ENCODE results near the gene CERS6.

Gene CERS6

GRCh38 chr2:168652997-168653921 lies 197.2 kb downstream of the CERS6 start (continued):
- TF ChIP-seq, protein P1, sequence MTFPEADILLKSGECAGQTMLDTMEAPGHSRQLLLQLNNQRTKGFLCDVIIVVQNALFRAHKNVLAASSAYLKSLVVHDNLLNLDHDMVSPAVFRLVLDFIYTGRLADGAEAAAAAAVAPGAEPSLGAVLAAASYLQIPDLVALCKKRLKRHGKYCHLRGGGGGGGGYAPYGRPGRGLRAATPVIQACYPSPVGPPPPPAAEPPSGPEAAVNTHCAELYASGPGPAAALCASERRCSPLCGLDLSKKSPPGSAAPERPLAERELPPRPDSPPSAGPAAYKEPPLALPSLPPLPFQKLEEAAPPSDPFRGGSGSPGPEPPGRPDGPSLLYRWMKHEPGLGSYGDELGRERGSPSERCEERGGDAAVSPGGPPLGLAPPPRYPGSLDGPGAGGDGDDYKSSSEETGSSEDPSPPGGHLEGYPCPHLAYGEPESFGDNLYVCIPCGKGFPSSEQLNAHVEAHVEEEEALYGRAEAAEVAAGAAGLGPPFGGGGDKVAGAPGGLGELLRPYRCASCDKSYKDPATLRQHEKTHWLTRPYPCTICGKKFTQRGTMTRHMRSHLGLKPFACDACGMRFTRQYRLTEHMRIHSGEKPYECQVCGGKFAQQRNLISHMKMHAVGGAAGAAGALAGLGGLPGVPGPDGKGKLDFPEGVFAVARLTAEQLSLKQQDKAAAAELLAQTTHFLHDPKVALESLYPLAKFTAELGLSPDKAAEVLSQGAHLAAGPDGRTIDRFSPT (tag by site-specific recombination; IDR thresholded peaks at IDR 0.05), result no peak
- TF ChIP-seq, protein P2, sequence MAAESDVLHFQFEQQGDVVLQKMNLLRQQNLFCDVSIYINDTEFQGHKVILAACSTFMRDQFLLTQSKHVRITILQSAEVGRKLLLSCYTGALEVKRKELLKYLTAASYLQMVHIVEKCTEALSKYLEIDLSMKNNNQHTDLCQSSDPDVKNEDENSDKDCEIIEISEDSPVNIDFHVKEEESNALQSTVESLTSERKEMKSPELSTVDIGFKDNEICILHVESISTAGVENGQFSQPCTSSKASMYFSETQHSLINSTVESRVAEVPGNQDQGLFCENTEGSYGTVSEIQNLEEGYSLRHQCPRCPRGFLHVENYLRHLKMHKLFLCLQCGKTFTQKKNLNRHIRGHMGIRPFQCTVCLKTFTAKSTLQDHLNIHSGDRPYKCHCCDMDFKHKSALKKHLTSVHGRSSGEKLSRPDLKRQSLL (tag by site-specific recombination; IDR thresholded peaks at IDR 0.05), result no peak
- no peak for TF ChIP-seq SP7 (tag by site-specific recombination; IDR thresholded peaks at IDR 0.05)

DNA sequence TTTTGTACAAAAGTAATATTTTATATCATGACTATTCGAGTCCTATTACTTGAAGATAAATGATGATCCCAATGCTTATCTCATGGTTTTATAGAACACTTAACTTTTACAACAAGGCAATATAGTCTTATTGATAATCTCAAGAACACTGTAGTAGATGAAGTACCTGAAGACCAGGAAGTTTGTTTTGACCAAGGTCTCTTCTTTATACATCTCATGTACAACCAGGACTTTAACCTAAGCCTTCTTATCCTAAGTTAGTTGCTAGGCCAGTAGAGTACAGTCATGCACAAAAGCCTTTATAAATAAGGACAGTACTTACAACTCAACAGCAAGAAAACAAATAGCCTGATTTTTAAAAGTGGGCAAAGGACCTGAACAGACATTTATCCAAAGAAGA lies 198.6 kb downstream of the CERS6 start:
- Histone ChIP-seq H3K4me1 (ENCODE audit: control insufficient read depth, insufficient read depth, low read length) (peaks cover 11% of the 10 kb centered on the region), H3K9me3 (ENCODE audit: control insufficient read depth, insufficient read depth, low read depth, low read length) (no peaks in the 10 kb centered on the region), H3K4me3 (ENCODE audit: low read depth, low read length) (no peak overlapping the region), H3K27ac (ENCODE audit: extremely low read depth, low read depth, low read length) (no peak overlapping the region), H3K36me3 (ENCODE audit: control insufficient read depth in 2 of 2, insufficient read depth in 1 of 2, low read length in 2 of 2) (no peaks in the 10 kb centered on the region)
- ChIA-PET CTCF (no interaction called here), POLR2A (no interaction called here)
- TF ChIP-seq ZNF548 (tag by site-specific recombination; IDR thresholded peaks at IDR 0.05) (no peak), ZNF239 (tag by site-specific recombination; IDR thresholded peaks at IDR 0.05) (no peak), EGR2 (tag by site-specific recombination; IDR thresholded peaks at IDR 0.05; ENCODE audit: low read depth) (no peak), ZNF830 (tag by site-specific recombination; IDR thresholded peaks at IDR 0.05; ENCODE audit: low read depth) (no peak), ZNF530 (tag by site-specific recombination; IDR thresholded peaks at IDR 0.05; ENCODE audit: low read depth) (no peak), GFI1B (tag by site-specific recombination; IDR thresholded peaks at IDR 0.05) (no peak), ZNF214 (tag by site-specific recombination; IDR thresholded peaks at IDR 0.05; ENCODE audit: borderline replicate concordance) (no peak), ZSCAN5A (tag by site-specific recombination; IDR thresholded peaks at IDR 0.05) (no peak), ZNF423 (tag by site-specific recombination; IDR thresholded peaks at IDR 0.05) (no peak), YY2 (tag by site-specific recombination; IDR thresholded peaks at IDR 0.05) (no peak), ZNF23 (tag by site-specific recombination; IDR thresholded peaks at IDR 0.05; ENCODE audit: borderline replicate concordance) (no peak), ZNF571 (tag by site-specific recombination; IDR thresholded peaks at IDR 0.05) (no peak), ZNF132 (tag by site-specific recombination; IDR thresholded peaks at IDR 0.05; ENCODE audit: borderline replicate concordance) (no peak), ZBTB1 (tag by site-specific recombination; IDR thresholded peaks at IDR 0.05) (no peak), ZNF202 (tag by site-specific recombination; IDR thresholded peaks at IDR 0.05; ENCODE audit: borderline replicate concordance) (no peak)

GRCh38 chr2:168655207-168655606 lies 199.1 kb downstream of the CERS6 start:
- POLR2A ChIA-PET, result no interaction called here
- CTCF ChIA-PET, result no interaction called here
- no peak overlapping the region for H3K27ac ChIP-seq (ENCODE audit: extremely low read depth, low read depth, low read length)
- H3K9me3 ChIP-seq (ENCODE audit: control insufficient read depth, insufficient read depth, low read depth, low read length), result no peaks in the 10 kb centered on the region
- H3K4me3 ChIP-seq (ENCODE audit: low read depth, low read length), result no peak overlapping the region
- peaks cover 7% of the 10 kb centered on the region for H3K4me1 ChIP-seq (ENCODE audit: control insufficient read depth, insufficient read depth, low read length)
- H3K36me3 ChIP-seq (ENCODE audit: control insufficient read depth in 2 of 2, insufficient read depth in 1 of 2, low read length in 2 of 2), result no peaks in the 10 kb centered on the region
- TF ChIP-seq ZNF544 (tag by site-specific recombination; IDR thresholded peaks at IDR 0.05) (no peak), PRDM1 (tag by site-specific recombination; IDR thresholded peaks at IDR 0.05) (no peak), RBAK (tag by site-specific recombination; IDR thresholded peaks at IDR 0.05) (no peak), OSR2 (tag by site-specific recombination; IDR thresholded peaks at IDR 0.05) (no peak), ZNF114 (tag by site-specific recombination; IDR thresholded peaks at IDR 0.05) (no peak), ZNF214 (tag by site-specific recombination; IDR thresholded peaks at IDR 0.05; ENCODE audit: borderline replicate concordance) (no peak), ZNF426 (tag by site-specific recombination; IDR thresholded peaks at IDR 0.05) (no peak), ZBTB49 (tag by site-specific recombination; IDR thresholded peaks at IDR 0.05; ENCODE audit: low read depth) (no peak)
